NCI-H1417 treated with DMSO at 0.1 percent for 48 hours (cell line): ENCODE data around the gene MGP.

ENCODE experiments used
- DNase-seq: peaks from one replicate; lab custom pipeline; 2025; lab: John Stamatoyannopoulos, UW

MGP gene

GRCh38 chr12:14903386-14904098 lies 17.9 kb upstream of the MGP start:
- DNase-seq: no peak

GRCh38 chr12:14902465-14902864 lies 16.8 kb upstream of the MGP start:
- DNase-seq: no peak

GRCh38 chr12:14901228-14901562 lies 15.5 kb upstream of the MGP start:
- no peak for DNase-seq

- DNase-seq: no peak
Measured at GRCh38 chr12:14900521-14901227, 15.0 kb upstream of the MGP start.

GRCh38 chr12:14896521-14897169 lies 11.0 kb upstream of the MGP start:
- no peak for DNase-seq

GRCh38 chr12:14893506-14894250 lies 8.0 kb upstream of the MGP start:
- DNase-seq: no peak

GRCh38 chr12:14892726-14893505 lies 7.3 kb upstream of the MGP start:
- no peak for DNase-seq

- no peak for DNase-seq
Measured at GRCh38 chr12:14890701-14891100, 5.0 kb upstream of the MGP start.

- peak; percentile 36 for DNase-seq
Measured at GRCh38 chr12:14886271-14886670, 617 bp upstream of the MGP start.

- no peak for DNase-seq
Measured at GRCh38 chr12:14884458-14884878, 1.2 kb downstream of the MGP start.

- DNase-seq: no peak
Measured at GRCh38 chr12:14883686-14884085, 2.0 kb downstream of the MGP start.

- DNase-seq: no peak
Measured at GRCh38 chr12:14880890-14881453, 4.7 kb downstream of the MGP start.

- no peak for DNase-seq
Measured at GRCh38 chr12:14879222-14879933, 6.3 kb downstream of the MGP start.

GRCh38 chr12:14878488-14878887 lies 7.2 kb downstream of the MGP start:
- no peak for DNase-seq

GRCh38 chr12:14876833-14877232 lies 8.8 kb downstream of the MGP start:
- DNase-seq: no peak

- DNase-seq: no peak
Measured at GRCh38 chr12:14874882-14875281, 10.8 kb downstream of the MGP start.

- no peak for DNase-seq
Measured at GRCh38 chr12:14873440-14874185, 12.0 kb downstream of the MGP start.

GRCh38 chr12:14871886-14872285 lies 13.8 kb downstream of the MGP start:
- no peak for DNase-seq

- DNase-seq: no peak
Measured at GRCh38 chr12:14871247-14871646, 14.4 kb downstream of the MGP start.

- DNase-seq: no peak
Measured at GRCh38 chr12:14868916-14869506, 16.6 kb downstream of the MGP start.
